Measurements from ENCODE around the gene ARHGEF2. TPM values are rescaled to one million over a fixed set of nuclear protein-coding genes. Genes with fewer than 3 reads are reported as not detected.

The ARHGEF2 gene
- total and polyA plus RNA-seq, 2 donors (not counting 1 experiment from before 2014, with no cell fraction given): 241 to 245 TPM

DNA sequence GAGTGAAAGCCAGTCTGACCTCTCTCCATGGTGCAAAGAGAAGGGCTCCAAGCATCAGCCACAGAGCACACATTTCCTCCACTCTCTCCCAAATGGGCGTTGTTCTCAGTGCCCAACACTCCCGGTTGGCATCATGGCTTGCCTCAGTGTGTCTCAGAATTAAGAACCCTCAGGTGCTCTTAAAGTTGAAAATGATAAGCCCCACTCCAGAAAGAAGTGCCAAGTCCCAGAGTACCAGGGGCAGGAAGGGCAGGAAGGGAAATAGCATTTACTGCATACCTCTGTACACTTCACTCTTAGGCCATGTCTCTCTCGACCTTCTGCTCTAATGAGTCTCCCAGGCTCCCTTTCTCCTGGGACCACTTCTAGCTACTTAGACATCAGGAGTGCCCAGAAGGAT lies 15.2 kb upstream of the ARHGEF2 start:
- POLR2A ChIA-PET: no interaction called here
- Mint-ChIP-seq H3K4me3 (no peak overlapping the region), H3K27me3 (no peaks in the 10 kb centered on the region), H3K9me3 (ENCODE audit: insufficient read depth) (no peaks in the 10 kb centered on the region), H3K4me1 (peaks cover 16% of the 10 kb centered on the region), H3K27ac (no peak overlapping the region)
- no peaks in the 10 kb centered on the region for H3K36me3 ChIP-seq (replicated peaks in 1 of 2; ENCODE audit: control extremely low read depth in 1 of 2, control insufficient read depth in 1 of 2, extremely low read depth in 1 of 2, insufficient read depth in 2 of 2, low read length in 1 of 2)
- peaks cover 14% of the 10 kb centered on the region for H3K79me2 ChIP-seq (ENCODE audit: control insufficient read depth, insufficient read depth, low read length)
- H3K9me3 ChIP-seq (ENCODE audit: control extremely low read depth in 1 of 3, control insufficient read depth in 2 of 3, insufficient read depth in 1 of 3, low read length in 2 of 3): no peaks in the 10 kb centered on the region
- H4K20me1 ChIP-seq (ENCODE audit: control insufficient read depth, insufficient read depth, low read length, poor library complexity, severe bottlenecking): no peaks in the 10 kb centered on the region
- H3K4me3 ChIP-seq (ENCODE audit: control extremely low read depth in 1 of 5, extremely low read depth in 1 of 5, insufficient read depth in 1 of 5, low read depth in 2 of 5, low read length in 4 of 5): no peak overlapping the region
- WGBS (ENCODE audit: insufficient coverage): 89% methylated on average over 3 of the region's 3 CpGs
- no peak overlapping the region for H3K27ac ChIP-seq (ENCODE audit: low read length in 2 of 2)
- intact Hi-C loops (cut with micrococcal nuclease): no loop called here
- ATAC-seq (ENCODE audit: low read depth) (no peak), DNase-seq (no peak)
- no peak for TF ChIP-seq EZH2 (IDR thresholded peaks at IDR 0.05; ENCODE audit: borderline replicate concordance, insufficient read depth, low read depth, low read length, poor library complexity, severe bottlenecking)
- TF ChIP-seq, protein P1, sequence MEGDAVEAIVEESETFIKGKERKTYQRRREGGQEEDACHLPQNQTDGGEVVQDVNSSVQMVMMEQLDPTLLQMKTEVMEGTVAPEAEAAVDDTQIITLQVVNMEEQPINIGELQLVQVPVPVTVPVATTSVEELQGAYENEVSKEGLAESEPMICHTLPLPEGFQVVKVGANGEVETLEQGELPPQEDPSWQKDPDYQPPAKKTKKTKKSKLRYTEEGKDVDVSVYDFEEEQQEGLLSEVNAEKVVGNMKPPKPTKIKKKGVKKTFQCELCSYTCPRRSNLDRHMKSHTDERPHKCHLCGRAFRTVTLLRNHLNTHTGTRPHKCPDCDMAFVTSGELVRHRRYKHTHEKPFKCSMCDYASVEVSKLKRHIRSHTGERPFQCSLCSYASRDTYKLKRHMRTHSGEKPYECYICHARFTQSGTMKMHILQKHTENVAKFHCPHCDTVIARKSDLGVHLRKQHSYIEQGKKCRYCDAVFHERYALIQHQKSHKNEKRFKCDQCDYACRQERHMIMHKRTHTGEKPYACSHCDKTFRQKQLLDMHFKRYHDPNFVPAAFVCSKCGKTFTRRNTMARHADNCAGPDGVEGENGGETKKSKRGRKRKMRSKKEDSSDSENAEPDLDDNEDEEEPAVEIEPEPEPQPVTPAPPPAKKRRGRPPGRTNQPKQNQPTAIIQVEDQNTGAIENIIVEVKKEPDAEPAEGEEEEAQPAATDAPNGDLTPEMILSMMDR (IDR thresholded peaks at IDR 0.05): no peak
- H3K4me2 ChIP-seq (replicated peaks; ENCODE audit: low read depth, low read length, poor library complexity, severe bottlenecking): no peak overlapping the region
- no peak overlapping the region for H2AFZ ChIP-seq (ENCODE audit: insufficient read depth, low read depth, low read length, poor library complexity, severe bottlenecking)
- H3K4me1 ChIP-seq (ENCODE audit: control insufficient read depth in 2 of 2, insufficient read depth in 2 of 2, low read length in 2 of 2): peaks cover 18 to 21% of the 10 kb centered on the region in 2 donors
- no peak overlapping the region for H3K9ac ChIP-seq (ENCODE audit: low read length)
- H3K27me3 ChIP-seq (replicated peaks in 1 of 4; ENCODE audit: control extremely low read depth in 1 of 4, control insufficient read depth in 3 of 4, insufficient read depth in 4 of 4, low read length in 3 of 4): no peaks in the 10 kb centered on the region
- CTCF ChIA-PET: interaction anchor here (1.0 to 5.9 kb wide), 3 partner anchors 33 to 55 kb away, joined by 3 to 176 read pairs (median 6); partner anchors contain the start of gene RXFP4

DNA sequence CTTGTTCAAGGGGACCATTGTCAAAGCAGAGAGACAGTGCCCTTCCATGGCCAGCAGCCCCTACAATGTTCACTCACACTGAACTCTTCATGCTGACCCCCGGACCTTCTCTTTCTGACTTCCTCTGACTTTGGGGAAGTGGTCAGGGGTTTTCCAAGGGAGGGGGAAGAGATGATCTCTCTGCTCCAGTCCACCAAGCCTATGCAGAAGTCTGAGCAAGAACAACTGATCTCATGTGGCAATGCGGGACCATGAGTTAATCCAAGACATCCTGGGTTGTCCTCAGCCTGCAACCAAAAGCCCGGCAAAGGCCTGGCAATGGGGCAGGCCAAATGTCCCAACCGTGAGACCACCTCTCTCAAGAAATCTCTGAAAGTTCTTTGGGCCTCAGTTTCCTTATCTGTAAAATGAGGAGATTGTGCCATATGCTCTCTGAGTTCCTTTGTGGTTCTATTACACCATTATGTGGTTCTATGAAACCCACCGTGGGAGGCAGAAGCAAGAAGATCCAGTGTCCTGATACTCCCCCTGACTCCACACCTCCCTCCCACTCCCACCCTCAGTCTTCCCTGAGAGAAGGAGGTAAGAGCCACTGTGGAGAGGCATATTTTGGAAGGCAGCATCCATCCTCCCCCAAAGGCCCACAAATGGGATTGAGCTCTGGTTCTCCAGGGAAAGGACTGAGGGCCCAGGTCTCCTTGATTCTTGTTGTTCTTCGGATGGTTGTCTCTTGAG lies 11.8 kb upstream of the ARHGEF2 start:
- H3K27ac ChIP-seq (ENCODE audit: low read length in 2 of 2): peak overlapping the region; percentile 11 to 32
- H3K4me2 ChIP-seq (replicated peaks; ENCODE audit: low read depth, low read length, poor library complexity, severe bottlenecking): peak overlapping the region; percentile 51

More for the DNA sequence above, 11.8 kb upstream of the ARHGEF2 start:
- Histone ChIP-seq H3K9me3 (ENCODE audit: control extremely low read depth in 1 of 3, control insufficient read depth in 2 of 3, insufficient read depth in 1 of 3, low read length in 2 of 3) (no peaks in the 10 kb centered on the region), H3K27me3 (replicated peaks in 1 of 4; ENCODE audit: control extremely low read depth in 1 of 4, control insufficient read depth in 3 of 4, insufficient read depth in 4 of 4, low read length in 3 of 4) (no peaks in the 10 kb centered on the region), H2AFZ (ENCODE audit: insufficient read depth, low read depth, low read length, poor library complexity, severe bottlenecking) (peak overlapping the region; percentile 40), H3K4me3 (ENCODE audit: control extremely low read depth in 1 of 5, extremely low read depth in 1 of 5, insufficient read depth in 1 of 5, low read depth in 2 of 5, low read length in 4 of 5) (no peak overlapping the region), H4K20me1 (ENCODE audit: control insufficient read depth, insufficient read depth, low read length, poor library complexity, severe bottlenecking) (no peaks in the 10 kb centered on the region), H3K4me1 (ENCODE audit: control insufficient read depth in 2 of 2, insufficient read depth in 2 of 2, low read length in 2 of 2) (peaks cover 21 to 24% of the 10 kb centered on the region in 2 donors), H3K9ac (ENCODE audit: low read length) (no peak overlapping the region), H3K79me2 (ENCODE audit: control insufficient read depth, insufficient read depth, low read length) (peaks cover 35% of the 10 kb centered on the region), H3K36me3 (replicated peaks in 1 of 2; ENCODE audit: control extremely low read depth in 1 of 2, control insufficient read depth in 1 of 2, extremely low read depth in 1 of 2, insufficient read depth in 2 of 2, low read length in 1 of 2) (no peaks in the 10 kb centered on the region)
- Mint-ChIP-seq H3K4me1 (peaks cover 20% of the 10 kb centered on the region), H3K9me3 (ENCODE audit: insufficient read depth) (no peaks in the 10 kb centered on the region), H3K4me3 (no peak overlapping the region), H3K27me3 (no peaks in the 10 kb centered on the region), H3K27ac (peak overlapping the region; percentile 73)
- TF ChIP-seq, protein P1 (IDR thresholded peaks at IDR 0.05): no peak
- no peak for TF ChIP-seq EZH2 (IDR thresholded peaks at IDR 0.05; ENCODE audit: borderline replicate concordance, insufficient read depth, low read depth, low read length, poor library complexity, severe bottlenecking)
- intact Hi-C loops (cut with micrococcal nuclease): no loop called here
- ChIA-PET CTCF (interaction anchor here (0.6 to 5.9 kb wide), 34 partner anchors 12 to 1006 kb away, joined by 3 to 176 read pairs (median 5); partner anchors contain the start of genes ARHGEF2, KHDC4, RXFP4 and SYT11), POLR2A (interaction anchor here (1.2 to 2.3 kb wide), 5 partner anchors 12 to 55 kb away, joined by 3 to 22 read pairs (median 10); partner anchors contain the start of genes ARHGEF2 and KHDC4)
- 63% methylated on average over 3 of the region's 6 CpGs for WGBS (ENCODE audit: insufficient coverage)
- ATAC-seq (ENCODE audit: low read depth) (peak; percentile 8), DNase-seq (peak; percentile 64)
